K562 (cell line): Measurements from ENCODE around the gene PPP6R3. TPM values are rescaled to one million over a fixed set of nuclear protein-coding genes. Genes with fewer than 3 reads are reported as not detected.

ENCODE experiments used
- ATAC-seq: fragments of 200-7000 bp; cut with Tn5 transposase; 3 replicates; pipeline ENCODE4 v1.9.1; 2020; ENCODE audit warnings: moderate library complexity
- BruUV-seq: library from RNA; stranded (reverse); fragments of 400-500 nt; replicated peaks from 2 replicates; lab custom pipeline; 2021; lab: Mats Ljungman, UMichigan
- CTCF ChIA-PET: fragments of 300-600 bp; formaldehyde crosslinking; extraction: SDS; loops from one replicate; lab custom pipeline; 2021; ENCODE audit warnings: low intra/inter-chr PET ratio; lab: Yijun Ruan, JAX
- POLR2A ChIA-PET: fragments of 300-600, 350-650 bp; sonication (Branson Sonifier 250); formaldehyde crosslinking; extraction: SDS; loops from one replicate; lab custom pipeline; 2021; ENCODE audit warnings: antibody characterized with exemption, inconsistent platforms; lab: Yijun Ruan, JAX
- DNase-seq, 4 experiments: peaks; one replicate each; pipeline versions ENCODE4 v3.0.0 to v3.0.0-alpha.2; 2011 to 2018; ENCODE audit warnings: low spot score in 3 of 4, mixed read lengths in 3 of 4; ENCODE audit errors: extremely low read depth in 1 of 4
- FAIRE-seq: peaks from 2 replicates; lab custom pipeline; 2011; peaks lifted over from hg19 to GRCh38; lab: Jason Lieb, UNC
- H2AFZ ChIP-seq: 2 replicates; pipeline ENCODE4 v1.6.0; 2011; ENCODE audit warnings: low read depth, low read length, control low read depth, inconsistent platforms
- H3K27ac ChIP-seq: fragments of 200-600 bp; 3 replicates; pipeline ENCODE4 v1.8.0; 2011; ENCODE audit warnings: low read depth, mild to moderate bottlenecking, control low read depth, inconsistent platforms, low read length, moderate library complexity, mixed read lengths; ENCODE audit errors: extremely low read depth
- H3K27me3 ChIP-seq, 2 experiments: fragments of 300-600 bp in 1 of 2; 2 replicates in 1 of 2; 3 replicates in 1 of 2; pipeline versions ENCODE4 v1.6.0 to v1.8.0; 2011; ENCODE audit warnings: inconsistent platforms in 2 of 2, low read length in 2 of 2, mild to moderate bottlenecking in 1 of 2, mixed read lengths in 1 of 2, moderate library complexity in 1 of 2; ENCODE audit not compliant: control insufficient read depth in 2 of 2, insufficient read depth in 2 of 2
- H3K36me3 ChIP-seq: fragments of 300-600 bp; 3 replicates; pipeline ENCODE4 v1.8.0; 2011; ENCODE audit warnings: mild to moderate bottlenecking, low read length, inconsistent platforms; ENCODE audit not compliant: control insufficient read depth, insufficient read depth
- H3K4me1 ChIP-seq, 2 experiments: fragments of 200-600 bp in 1 of 2; replicated peaks in 1 of 2; 2 replicates in 1 of 2; 3 replicates in 1 of 2; pipeline versions ENCODE4 v1.5.1 to v1.8.0; 2011; ENCODE audit warnings: inconsistent platforms in 2 of 2, low read length in 2 of 2, mild to moderate bottlenecking in 1 of 2, mixed read lengths in 1 of 2, moderate library complexity in 1 of 2; ENCODE audit not compliant: control insufficient read depth in 2 of 2, insufficient read depth in 2 of 2
- H3K4me2 ChIP-seq: 2 replicates; pipeline ENCODE4 v1.6.1; 2011; ENCODE audit warnings: low read length, control low read depth, inconsistent platforms, mixed read lengths; ENCODE audit not compliant: insufficient read depth
- H3K4me3 ChIP-seq: fragments of 200-600 bp; sonication (generic), shearing (Covaris generic); 2 replicates; pipeline ENCODE4 v1.5.1; 2016; ENCODE audit warnings: control low read depth, inconsistent platforms
- H3K79me2 ChIP-seq: fragments of 200-600 bp; 3 replicates; pipeline ENCODE4 v1.8.0; 2011; ENCODE audit warnings: low read length, inconsistent platforms; ENCODE audit not compliant: control insufficient read depth, insufficient read depth
- H3K9ac ChIP-seq, 2 experiments: 2 replicates each; pipeline versions ENCODE4 v1.6.0 to v1.6.1; 2011; ENCODE audit warnings: low read depth in 2 of 2, low read length in 2 of 2, control low read depth in 1 of 2, inconsistent platforms in 1 of 2, mild to moderate bottlenecking in 1 of 2, mixed read lengths in 1 of 2; ENCODE audit not compliant: insufficient read depth in 1 of 2
- H3K9me1 ChIP-seq: one replicate; pipeline ENCODE4 v1.6.0; 2011; ENCODE audit warnings: inconsistent platforms, mild to moderate bottlenecking, low read length, moderate library complexity; ENCODE audit not compliant: control insufficient read depth, insufficient read depth
- H3K9me3 ChIP-seq: replicated peaks from 2 replicates; pipeline ENCODE4 v1.5.1; 2011; ENCODE audit warnings: low read depth, low read length, inconsistent platforms; ENCODE audit not compliant: control insufficient read depth, insufficient read depth
- H4K20me1 ChIP-seq: replicated peaks from 2 replicates; pipeline ENCODE4 v1.6.1; 2011; ENCODE audit warnings: low read length, inconsistent platforms, mixed read lengths; ENCODE audit not compliant: control insufficient read depth, insufficient read depth
- ARID1B ChIP-seq: fragments of 450-650 bp; IDR thresholded peaks from 2 replicates; pipeline ENCODE4 v1.6.1; 2016; ENCODE audit warnings: antibody characterized with exemption, mild to moderate bottlenecking, inconsistent platforms
- ELK1 ChIP-seq: sonication (generic); formaldehyde crosslinking; IDR thresholded peaks from 2 replicates; pipeline ENCODE4 v1.8.1; 2022; ENCODE audit warnings: missing genetic modification reagents
- GATA2 ChIP-seq: sonication (generic); formaldehyde crosslinking; IDR thresholded peaks from 2 replicates; pipeline ENCODE4 v1.4.0; 2020; ENCODE audit warnings: mild to moderate bottlenecking, missing genetic modification reagents
- HEY1 ChIP-seq: fragments of 250-450 bp; sonication (Bioruptor Pico); IDR thresholded peaks from 2 replicates; pipeline ENCODE4 v1.5.0; 2020; ENCODE audit warnings: mild to moderate bottlenecking, moderate library complexity, borderline replicate concordance
- IFI16 ChIP-seq: fragments of 250-450 bp; sonication (Bioruptor Pico); IDR thresholded peaks from 2 replicates; pipeline ENCODE4 v2.1.2; 2022; ENCODE audit warnings: mild to moderate bottlenecking, inconsistent platforms
- LCOR ChIP-seq: sonication (generic); formaldehyde crosslinking; IDR thresholded peaks from 2 replicates; pipeline ENCODE4 v1.8.0; 2022; ENCODE audit warnings: mild to moderate bottlenecking, missing genetic modification reagents
- NR2F6 ChIP-seq: fragments of 450-650 bp; formaldehyde crosslinking; IDR thresholded peaks from 2 replicates; pipeline ENCODE4 v1.4.0; 2020; ENCODE audit warnings: mild to moderate bottlenecking
- THAP12 ChIP-seq: fragments of 250-450 bp; sonication (Bioruptor Pico); IDR thresholded peaks from 2 replicates; pipeline ENCODE4 v1.9.0; 2021; ENCODE audit warnings: mild to moderate bottlenecking, inconsistent platforms
- ZBTB40 ChIP-seq, 2 experiments: fragments of 450-650 bp in 1 of 2; sonication (generic) in 1 of 2; formaldehyde crosslinking in 1 of 2; IDR thresholded peaks; 2 replicates each; pipeline versions ENCODE4 v1.7.1 to v1.9.0; 2016 to 2022; ENCODE audit warnings: inconsistent platforms in 1 of 2, mild to moderate bottlenecking in 1 of 2, missing genetic modification reagents in 1 of 2
- WGBS: fragments of 100-300 bp; shearing (Covaris generic); methylation state at CpG from one replicate; pipeline ENCODE4 v1.1.6; 2016; ENCODE audit warnings: low coverage, mixed read lengths; ENCODE audit not compliant: insufficient coverage; ENCODE audit errors: missing lambda C conversion rate; 5-methylcytosine and 5-hydroxymethylcytosine counted together
- in situ Hi-C: fragments of 300-500 bp; cut with MboI; formaldehyde crosslinking; loops from 4 replicates; pipeline ENCODE4 v1.15.0; 2018; ENCODE audit warnings: inconsistent platforms, mixed read lengths
- intact Hi-C: fragments of 100-400 bp; cut with micrococcal nuclease; formaldehyde crosslinking; loops from 2 replicates; pipeline ENCODE4 v1.14.2; 2022
- polyA plus RNA-seq, 8 experiments: library from polyadenylated mRNA; depleted of rRNA in 4 of 8; stranded (reverse) in 5 of 8; unstranded in 3 of 8; fragments of >200 nt; fragmentation: Nextera tagmentation in 2 of 8; fragmentation: Illumina TruSeq in 1 of 8; extraction: Ambion mirVana in 2 of 8; extraction: Trizol in 1 of 8; gene quantifications; 2 replicates each; pipeline versions ENCODE4 v1.2.1 to v1.2.3, GENCODE V29; 2011 to 2014; ENCODE audit warnings: inconsistent platforms in 1 of 8, missing spikeins in 1 of 8
- total RNA-seq, 7 experiments: library from RNA; depleted of rRNA in 6 of 7; stranded (reverse); fragments of >200 nt in 6 of 7; fragmentation: Illumina TruSeq in 2 of 7; extraction: Trizol in 2 of 7; gene quantifications; 2 replicates each; pipeline versions ENCODE4 v1.2.1 to v1.2.3, GENCODE V29; 2011 to 2021; ENCODE audit warnings: low replicate concordance in 1 of 7

The PPP6R3 gene
- total and polyA plus RNA-seq, 9 of the 15 experiments (the other 6 are each of a cell fraction or from before 2014, with no cell fraction given) = 20.3 to 117 (median 80.6) TPM

GRCh38 chr11:68467201-68467834, 6.8 kb downstream of the PPP6R3 start:
- Histone ChIP-seq H3K36me3 (peaks cover 53% of the 10 kb centered on the region), H4K20me1 (peaks cover 80% of the 10 kb centered on the region), H3K4me3 (no peak overlapping the region), H3K4me1 (peaks cover 20 to 38% of the 10 kb centered on the region in 2 experiments), H3K9me3 (no peaks in the 10 kb centered on the region), H3K4me2 (no peak overlapping the region), H3K27ac (no peak overlapping the region), H3K79me2 (peaks cover 98% of the 10 kb centered on the region), H3K9me1 (peaks cover 19% of the 10 kb centered on the region), H3K9ac (no peak overlapping the region), H2AFZ (no peak overlapping the region), H3K27me3 (no peaks in the 10 kb centered on the region)
- FAIRE-seq = no peak
- intact Hi-C loops (no loop called here), in situ Hi-C loops (no loop called here)
- ChIA-PET POLR2A (interaction anchor here (0.9 to 1.2 kb wide), 2 partner anchors 8 to 43 kb away, joined by 4 read pairs; no protein-coding TSS in a partner anchor), CTCF (no interaction called here)
- 59% methylated on average over 8 of the region's 8 CpGs for WGBS
- ATAC-seq = no peak
- DNase-seq = no peak
- BruUV-seq = no TSS peak
- TF ChIP-seq NR2F6 (CRISPR knock-in tag) (no peak), THAP12 (CRISPR knock-in tag) (no peak), GATA2 (CRISPR knock-in tag) (no peak), HEY1 (no peak), ARID1B (no peak), LCOR (CRISPR knock-in tag) (no peak), ELK1 (CRISPR knock-in tag) (no peak), IFI16 (CRISPR knock-in tag) (no peak), ZBTB40 (IDR thresholded peaks at IDR 0.05) (no peak), ZBTB40 (CRISPR knock-in tag; IDR thresholded peaks at IDR 0.05) (no peak)
